Measurements from ENCODE around the gene DNAH3.
"Not testable (repeated sequence)": the region's sequence is repeated elsewhere in the genome, so short reads cannot be mapped to it uniquely, and the experiment has no call there.

DNAH3 gene

GRCh38 chr16:21060027-21060510, 90.6 kb downstream of the DNAH3 start:
- no peaks in the 10 kb centered on the region for H3K36me3 ChIP-seq (ENCODE audit: control insufficient read depth in 5 of 5, insufficient read depth in 5 of 5, low read length in 5 of 5)
- no peaks in the 10 kb centered on the region for H3K27me3 ChIP-seq (ENCODE audit: control insufficient read depth in 5 of 5, insufficient read depth in 4 of 5, low read length in 5 of 5)
- no peaks in the 10 kb centered on the region for H3K4me1 ChIP-seq (ENCODE audit: control insufficient read depth in 5 of 5, insufficient read depth in 5 of 5, low read length in 5 of 5)
- no peak overlapping the region for H3K27ac ChIP-seq (ENCODE audit: low read depth, low read length)
- H3K9me3 ChIP-seq (ENCODE audit: control insufficient read depth in 5 of 5, low read length in 5 of 5): peaks cover 0 to 4% (median 0%) of the 10 kb centered on the region in 5 donors
- H3K9ac ChIP-seq (ENCODE audit: low read length in 5 of 5): no peak overlapping the region
- H3K4me3 ChIP-seq (ENCODE audit: low read depth in 1 of 5, low read length in 5 of 5): no peak overlapping the region

DNA sequence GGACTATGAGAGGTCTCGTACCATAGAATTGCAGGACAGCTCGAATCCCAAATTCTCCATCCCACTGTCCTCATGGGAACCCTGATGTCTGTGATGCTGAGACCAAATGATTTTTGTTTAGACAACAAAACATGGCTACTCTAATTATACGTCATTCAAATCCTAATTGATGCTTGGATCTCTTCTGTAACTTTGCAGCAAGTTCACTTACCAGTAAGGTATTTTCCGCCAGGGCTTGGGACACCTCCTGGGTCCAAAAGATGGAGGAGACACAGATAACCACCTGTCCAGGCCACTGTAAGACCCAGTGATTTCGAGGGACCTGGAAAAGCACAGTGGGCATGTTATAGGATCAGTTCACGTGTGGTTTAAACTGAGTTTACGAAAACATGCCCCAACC, 92.8 kb downstream of the DNAH3 start:
- Histone ChIP-seq H3K27me3 (ENCODE audit: control insufficient read depth in 5 of 5, insufficient read depth in 4 of 5, low read length in 5 of 5) (no peaks in the 10 kb centered on the region), H3K27ac (ENCODE audit: low read depth, low read length) (no peak overlapping the region), H3K4me3 (ENCODE audit: low read depth in 1 of 5, low read length in 5 of 5) (no peak overlapping the region), H3K4me1 (ENCODE audit: control insufficient read depth in 5 of 5, insufficient read depth in 5 of 5, low read length in 5 of 5) (no peaks in the 10 kb centered on the region), H3K9me3 (ENCODE audit: control insufficient read depth in 5 of 5, low read length in 5 of 5) (no peaks in the 10 kb centered on the region), H3K36me3 (ENCODE audit: control insufficient read depth in 5 of 5, insufficient read depth in 5 of 5, low read length in 5 of 5) (no peaks in the 10 kb centered on the region), H3K9ac (ENCODE audit: low read length in 5 of 5) (no peak overlapping the region)

DNA sequence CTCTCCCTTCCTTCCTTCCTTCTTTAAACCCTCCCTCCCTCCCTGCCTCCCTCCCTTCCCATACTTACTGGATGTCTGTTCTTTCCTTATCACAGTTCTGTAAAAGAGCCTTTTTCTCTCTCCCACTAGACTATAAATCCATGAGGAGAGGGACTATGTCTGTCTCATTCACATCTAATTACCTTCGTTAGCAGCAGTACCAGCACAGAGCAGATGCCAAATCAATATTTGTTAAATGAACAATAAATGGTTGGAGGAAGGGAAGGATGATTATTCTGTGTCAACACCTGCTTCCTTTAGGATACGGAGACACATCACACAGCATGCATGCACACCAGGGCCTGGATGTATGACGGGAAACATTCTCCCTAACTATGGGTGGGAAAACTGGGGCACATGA, 94.2 kb downstream of the DNAH3 start:
- no peak overlapping the region for H3K9ac ChIP-seq (ENCODE audit: low read length in 5 of 5)
- no peaks in the 10 kb centered on the region for H3K9me3 ChIP-seq (ENCODE audit: control insufficient read depth in 5 of 5, low read length in 5 of 5)

GRCh38 chr16:21055738-21056137, 94.9 kb downstream of the DNAH3 start:
- H3K27ac ChIP-seq (ENCODE audit: low read depth, low read length); H3K4me3 ChIP-seq (ENCODE audit: low read depth in 1 of 5, low read length in 5 of 5); H3K9me3 ChIP-seq (ENCODE audit: control insufficient read depth in 5 of 5, low read length in 5 of 5); H3K4me1 ChIP-seq (ENCODE audit: control insufficient read depth in 5 of 5, insufficient read depth in 5 of 5, low read length in 5 of 5); H3K9ac ChIP-seq (ENCODE audit: low read length in 5 of 5); H3K27me3 ChIP-seq (ENCODE audit: control insufficient read depth in 5 of 5, insufficient read depth in 4 of 5, low read length in 5 of 5); H3K36me3 ChIP-seq (ENCODE audit: control insufficient read depth in 5 of 5, insufficient read depth in 5 of 5, low read length in 5 of 5): not testable (repeated sequence)

More for the DNA sequence above, 94.2 kb downstream of the DNAH3 start:
- Histone ChIP-seq H3K4me3 (ENCODE audit: low read depth in 1 of 5, low read length in 5 of 5) (no peak overlapping the region), H3K4me1 (ENCODE audit: control insufficient read depth in 5 of 5, insufficient read depth in 5 of 5, low read length in 5 of 5) (no peaks in the 10 kb centered on the region), H3K36me3 (ENCODE audit: control insufficient read depth in 5 of 5, insufficient read depth in 5 of 5, low read length in 5 of 5) (no peaks in the 10 kb centered on the region), H3K27ac (ENCODE audit: low read depth, low read length) (no peak overlapping the region), H3K27me3 (ENCODE audit: control insufficient read depth in 5 of 5, insufficient read depth in 4 of 5, low read length in 5 of 5) (no peaks in the 10 kb centered on the region)

- no peaks in the 10 kb centered on the region for H3K4me1 ChIP-seq (ENCODE audit: control insufficient read depth in 5 of 5, insufficient read depth in 5 of 5, low read length in 5 of 5)
- H3K27me3 ChIP-seq (ENCODE audit: control insufficient read depth in 5 of 5, insufficient read depth in 4 of 5, low read length in 5 of 5): no peaks in the 10 kb centered on the region
- H3K36me3 ChIP-seq (ENCODE audit: control insufficient read depth in 5 of 5, insufficient read depth in 5 of 5, low read length in 5 of 5): no peaks in the 10 kb centered on the region
- no peak overlapping the region for H3K4me3 ChIP-seq (ENCODE audit: low read depth in 1 of 5, low read length in 5 of 5)
- no peak overlapping the region for H3K27ac ChIP-seq (ENCODE audit: low read depth, low read length)
- H3K9me3 ChIP-seq (ENCODE audit: control insufficient read depth in 5 of 5, low read length in 5 of 5): no peaks in the 10 kb centered on the region
- H3K9ac ChIP-seq (ENCODE audit: low read length in 5 of 5): no peak overlapping the region
Measured at GRCh38 chr16:21053590-21053989, 97.1 kb downstream of the DNAH3 start.

DNA sequence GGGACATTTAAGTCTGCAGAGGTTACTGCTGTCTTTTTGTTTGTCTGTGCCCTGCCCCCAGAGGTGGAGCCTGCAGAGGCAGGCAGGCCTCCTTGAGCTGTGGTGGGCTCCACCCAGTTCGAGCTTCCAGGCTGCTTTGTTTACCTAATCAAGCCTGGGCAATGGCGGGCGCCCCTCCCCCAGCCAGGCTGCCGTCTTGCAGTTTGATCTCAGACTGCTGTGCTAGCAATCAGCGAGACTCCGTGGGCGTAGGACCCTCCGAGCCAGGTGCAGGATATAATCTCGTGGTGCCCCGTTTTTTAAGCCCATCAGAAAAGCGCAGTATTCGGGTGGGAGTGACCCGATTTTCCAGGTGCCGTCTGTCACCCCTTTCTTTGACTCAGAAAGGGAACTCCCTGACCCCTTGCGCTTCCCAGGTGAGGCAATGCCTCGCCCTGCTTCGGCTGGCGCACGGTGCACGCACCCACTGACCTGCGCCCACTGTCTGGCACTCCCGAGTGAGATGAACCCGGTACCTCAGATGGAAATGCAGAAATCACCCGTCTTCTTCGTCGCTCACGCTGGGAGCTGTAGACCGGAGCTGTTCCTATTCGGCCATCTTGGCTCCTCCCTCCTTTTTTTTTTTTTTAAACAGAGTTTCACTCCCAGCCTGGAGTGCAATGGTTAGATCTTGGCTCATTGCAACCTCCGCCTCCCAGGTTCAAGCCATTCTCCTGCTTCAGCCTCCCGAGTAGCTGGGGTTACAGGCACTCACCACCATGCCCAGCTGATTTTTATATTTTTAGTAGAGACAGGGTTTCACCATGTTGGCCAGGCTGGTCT, 102.3 kb downstream of the DNAH3 start:
- H3K27me3 ChIP-seq (ENCODE audit: control insufficient read depth in 5 of 5, insufficient read depth in 4 of 5, low read length in 5 of 5); H3K36me3 ChIP-seq (ENCODE audit: control insufficient read depth in 5 of 5, insufficient read depth in 5 of 5, low read length in 5 of 5); H3K27ac ChIP-seq (ENCODE audit: low read depth, low read length); H3K4me3 ChIP-seq (ENCODE audit: low read depth in 1 of 5, low read length in 5 of 5); H3K9ac ChIP-seq (ENCODE audit: low read length in 5 of 5); H3K4me1 ChIP-seq (ENCODE audit: control insufficient read depth in 5 of 5, insufficient read depth in 5 of 5, low read length in 5 of 5); H3K9me3 ChIP-seq (ENCODE audit: control insufficient read depth in 5 of 5, low read length in 5 of 5): not testable (repeated sequence)

DNA sequence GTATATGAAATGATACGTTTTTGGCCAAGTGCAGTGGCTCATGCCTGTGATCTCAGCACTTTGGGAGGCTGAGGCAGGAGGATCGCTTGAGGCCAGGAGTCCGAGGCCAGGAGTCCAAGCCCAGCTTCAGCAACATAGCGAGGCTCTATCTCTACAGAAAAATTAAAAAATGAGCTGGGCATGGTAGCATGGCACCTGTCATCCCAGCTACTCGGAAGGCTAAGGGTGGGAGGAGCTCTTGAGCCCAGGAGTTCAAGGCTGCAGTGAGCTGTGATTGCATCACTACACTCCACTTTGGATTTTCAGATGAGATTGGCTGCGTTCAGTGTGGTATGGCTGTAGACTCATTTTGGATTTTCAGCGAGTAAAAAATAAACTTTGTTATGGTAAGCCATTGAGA, 112.4 kb downstream of the DNAH3 start:
- H3K4me3 ChIP-seq (ENCODE audit: low read depth in 1 of 5, low read length in 5 of 5): no peak overlapping the region
- H3K9ac ChIP-seq (ENCODE audit: low read length in 5 of 5): no peak overlapping the region

GRCh38 chr16:21037736-21038135, 112.9 kb downstream of the DNAH3 start:
- H3K36me3 ChIP-seq (ENCODE audit: control insufficient read depth in 5 of 5, insufficient read depth in 5 of 5, low read length in 5 of 5): no peaks in the 10 kb centered on the region
- no peaks in the 10 kb centered on the region for H3K9me3 ChIP-seq (ENCODE audit: control insufficient read depth in 5 of 5, low read length in 5 of 5)
- no peak overlapping the region for H3K27ac ChIP-seq (ENCODE audit: low read depth, low read length)
- H3K27me3 ChIP-seq (ENCODE audit: control insufficient read depth in 5 of 5, insufficient read depth in 4 of 5, low read length in 5 of 5): no peaks in the 10 kb centered on the region
- H3K4me1 ChIP-seq (ENCODE audit: control insufficient read depth in 5 of 5, insufficient read depth in 5 of 5, low read length in 5 of 5): no peaks in the 10 kb centered on the region
- no peak overlapping the region for H3K9ac ChIP-seq (ENCODE audit: low read length in 5 of 5)
- no peak overlapping the region for H3K4me3 ChIP-seq (ENCODE audit: low read depth in 1 of 5, low read length in 5 of 5)

More for the DNA sequence above, 112.4 kb downstream of the DNAH3 start:
- no peaks in the 10 kb centered on the region for H3K36me3 ChIP-seq (ENCODE audit: control insufficient read depth in 5 of 5, insufficient read depth in 5 of 5, low read length in 5 of 5)
- H3K9me3 ChIP-seq (ENCODE audit: control insufficient read depth in 5 of 5, low read length in 5 of 5): no peaks in the 10 kb centered on the region
- no peak overlapping the region for H3K27ac ChIP-seq (ENCODE audit: low read depth, low read length)
- no peaks in the 10 kb centered on the region for H3K27me3 ChIP-seq (ENCODE audit: control insufficient read depth in 5 of 5, insufficient read depth in 4 of 5, low read length in 5 of 5)
- no peaks in the 10 kb centered on the region for H3K4me1 ChIP-seq (ENCODE audit: control insufficient read depth in 5 of 5, insufficient read depth in 5 of 5, low read length in 5 of 5)

- H3K4me3 ChIP-seq (ENCODE audit: low read depth in 1 of 5, low read length in 5 of 5): no peak overlapping the region
Measured at GRCh38 chr16:21037168-21037567, 113.5 kb downstream of the DNAH3 start.

DNA sequence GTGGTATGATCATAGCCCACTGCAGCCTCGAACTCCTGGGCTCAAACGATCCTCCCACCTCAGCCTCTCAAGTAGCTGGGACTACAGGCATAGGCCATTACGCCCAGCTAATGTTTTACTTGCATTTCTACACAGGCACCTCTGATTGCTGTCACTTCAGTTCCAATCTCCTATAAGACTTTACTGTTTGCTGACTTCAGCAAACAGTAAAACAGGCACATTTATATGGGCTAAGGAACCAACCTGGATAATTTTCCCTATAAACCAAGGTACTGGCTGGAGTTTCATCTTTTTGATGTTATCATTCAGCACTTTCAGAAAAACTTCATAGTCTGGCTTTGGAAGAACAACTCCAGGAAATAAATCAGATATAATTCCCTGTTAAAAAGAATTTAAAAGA, 114.2 kb downstream of the DNAH3 start:
- no peaks in the 10 kb centered on the region for H3K4me1 ChIP-seq (ENCODE audit: control insufficient read depth in 5 of 5, insufficient read depth in 5 of 5, low read length in 5 of 5)
- H3K4me3 ChIP-seq (ENCODE audit: low read depth in 1 of 5, low read length in 5 of 5): no peak overlapping the region
- no peak overlapping the region for H3K27ac ChIP-seq (ENCODE audit: low read depth, low read length)
- no peaks in the 10 kb centered on the region for H3K27me3 ChIP-seq (ENCODE audit: control insufficient read depth in 5 of 5, insufficient read depth in 4 of 5, low read length in 5 of 5)
- no peak overlapping the region for H3K9ac ChIP-seq (ENCODE audit: low read length in 5 of 5)
- H3K36me3 ChIP-seq (ENCODE audit: control insufficient read depth in 5 of 5, insufficient read depth in 5 of 5, low read length in 5 of 5): no peaks in the 10 kb centered on the region
- no peaks in the 10 kb centered on the region for H3K9me3 ChIP-seq (ENCODE audit: control insufficient read depth in 5 of 5, low read length in 5 of 5)

More at GRCh38 chr16:21037168-21037567, 113.5 kb downstream of the DNAH3 start:
- H3K27ac ChIP-seq (ENCODE audit: low read depth, low read length): no peak overlapping the region
- H3K4me1 ChIP-seq (ENCODE audit: control insufficient read depth in 5 of 5, insufficient read depth in 5 of 5, low read length in 5 of 5): no peaks in the 10 kb centered on the region
- no peaks in the 10 kb centered on the region for H3K36me3 ChIP-seq (ENCODE audit: control insufficient read depth in 5 of 5, insufficient read depth in 5 of 5, low read length in 5 of 5)
- H3K9ac ChIP-seq (ENCODE audit: low read length in 5 of 5): no peak overlapping the region
- no peaks in the 10 kb centered on the region for H3K27me3 ChIP-seq (ENCODE audit: control insufficient read depth in 5 of 5, insufficient read depth in 4 of 5, low read length in 5 of 5)
- H3K9me3 ChIP-seq (ENCODE audit: control insufficient read depth in 5 of 5, low read length in 5 of 5): no peaks in the 10 kb centered on the region
